Measurements from ENCODE around the gene ERG. TPM values are rescaled to one million over a fixed set of nuclear protein-coding genes. Genes with fewer than 3 reads are reported as not detected.

ERG gene
- total RNA-seq, 3 donors from 2014 or later: 12.2 to 21.0 (median 14.0) TPM

- no peaks in the 10 kb centered on the region for H3K27me3 ChIP-seq
- no peaks in the 10 kb centered on the region for H3K9me3 ChIP-seq
- no peak for TF ChIP-seq POLR2A (IDR thresholded peaks at IDR 0.05)
- TF ChIP-seq CTCF (IDR thresholded peaks at IDR 0.05): no peak
- no peak for TF ChIP-seq POLR2AphosphoS5 (IDR thresholded peaks at IDR 0.05)
- no peaks in the 10 kb centered on the region for H3K4me1 ChIP-seq
- DNase-seq (ENCODE audit: low spot score in 2 of 2): no peak
- H3K36me3 ChIP-seq: no peaks in the 10 kb centered on the region
- H3K27ac ChIP-seq: no peak overlapping the region
- H3K4me3 ChIP-seq: no peak overlapping the region
- intact Hi-C loops (cut with DNase I; ENCODE audit: low total_unique reads): no loop called here
These were observed 112.7 kb downstream of the ERG start for GRCh38 chr21:38385427-38386175.

- Histone ChIP-seq H3K9me3 (no peaks in the 10 kb centered on the region), H3K4me3 (no peak overlapping the region), H3K27me3 (no peaks in the 10 kb centered on the region), H3K36me3 (no peaks in the 10 kb centered on the region), H3K27ac (no peak overlapping the region), H3K4me1 (no peaks in the 10 kb centered on the region)
- TF ChIP-seq POLR2A (IDR thresholded peaks at IDR 0.05): no peak
- no peak for TF ChIP-seq CTCF (IDR thresholded peaks at IDR 0.05)
- TF ChIP-seq POLR2AphosphoS5 (IDR thresholded peaks at IDR 0.05): no peak
- intact Hi-C loops (cut with DNase I; ENCODE audit: low total_unique reads): no loop called here
- DNase-seq (ENCODE audit: low spot score in 2 of 2): no peak
These were observed 113.4 kb downstream of the ERG start for GRCh38 chr21:38384675-38385426.

- intact Hi-C loops (cut with DNase I; ENCODE audit: low total_unique reads): no loop called here
- Histone ChIP-seq H3K27me3 (no peaks in the 10 kb centered on the region), H3K36me3 (no peaks in the 10 kb centered on the region), H3K27ac (no peak overlapping the region), H3K4me1 (no peaks in the 10 kb centered on the region), H3K9me3 (no peaks in the 10 kb centered on the region), H3K4me3 (no peak overlapping the region)
- no peak for TF ChIP-seq POLR2AphosphoS5 (IDR thresholded peaks at IDR 0.05)
- TF ChIP-seq CTCF (IDR thresholded peaks at IDR 0.05): no peak
- TF ChIP-seq POLR2A (IDR thresholded peaks at IDR 0.05): no peak
- DNase-seq (ENCODE audit: low spot score in 2 of 2): no peak
These were observed 114.1 kb downstream of the ERG start for GRCh38 chr21:38384238-38384560.

- intact Hi-C loops (cut with DNase I; ENCODE audit: low total_unique reads): no loop called here
These were observed 114.7 kb downstream of the ERG start for GRCh38 chr21:38383411-38384237.

More at GRCh38 chr21:38383411-38384237, 114.7 kb downstream of the ERG start:
- H3K9me3 ChIP-seq: no peaks in the 10 kb centered on the region
- TF ChIP-seq CTCF (IDR thresholded peaks at IDR 0.05) (no peak), POLR2AphosphoS5 (IDR thresholded peaks at IDR 0.05) (no peak), POLR2A (IDR thresholded peaks at IDR 0.05) (no peak)
- H3K4me3 ChIP-seq: no peak overlapping the region
- H3K4me1 ChIP-seq: no peaks in the 10 kb centered on the region
- no peak overlapping the region for H3K27ac ChIP-seq
- H3K27me3 ChIP-seq: no peaks in the 10 kb centered on the region
- no peak for DNase-seq (ENCODE audit: low spot score in 2 of 2)
- H3K36me3 ChIP-seq: no peaks in the 10 kb centered on the region
